Common myeloid progenitor, CD34-positive (primary cell): ENCODE results near the gene ANKRD44.

Experiments used
- CTCF ChIA-PET: fragments of 350-600 bp; sonication (Branson Sonifier 250); formaldehyde crosslinking; loops from one replicate; lab custom pipeline; 2021; ENCODE audit warnings: antibody characterized with exemption; lab: Charles Lee
- POLR2A ChIA-PET: fragments of 350-600 bp; sonication (Branson Sonifier 250); formaldehyde crosslinking; loops from one replicate; lab custom pipeline; 2021; ENCODE audit warnings: antibody characterized with exemption; lab: Charles Lee
- DNase-seq, 3 donors: peaks; one replicate each; pipeline versions ENCODE4 v3.0.0 to v3.0.0-alpha.2; 2013
- H3K27ac ChIP-seq, 2 experiments: 1 replicate in 1 of 2; 2 replicates in 1 of 2; pipeline ENCODE4 v1.7.0; 2013; ENCODE audit warnings: inconsistent platforms in 2 of 2, low read length in 2 of 2, mild to moderate bottlenecking in 2 of 2, low read depth in 1 of 2, moderate library complexity in 1 of 2; ENCODE audit not compliant: severe bottlenecking in 2 of 2, insufficient read depth in 1 of 2, poor library complexity in 1 of 2
- H3K27me3 ChIP-seq, 5 experiments: replicated peaks in 2 of 5; 1 replicate in 3 of 5; 2 replicates in 2 of 5; pipeline versions ENCODE4 v1.6.1 to v1.7.0; 2013; ENCODE audit warnings: low read length in 4 of 5, mild to moderate bottlenecking in 2 of 5, moderate library complexity in 2 of 5, inconsistent platforms in 1 of 5; ENCODE audit not compliant: insufficient read depth in 5 of 5, control insufficient read depth in 4 of 5
- H3K36me3 ChIP-seq, 4 experiments: 1 replicate in 2 of 4; 2 replicates in 2 of 4; pipeline versions ENCODE4 v1.6.1 to v1.7.0; 2013; ENCODE audit warnings: low read length in 3 of 4, control low read depth in 1 of 4, mild to moderate bottlenecking in 1 of 4; ENCODE audit not compliant: control insufficient read depth in 4 of 4, insufficient read depth in 4 of 4
- H3K4me1 ChIP-seq, 4 experiments: 1 replicate in 3 of 4; 2 replicates in 1 of 4; pipeline versions ENCODE4 v1.6.1 to v1.7.1; 2013; ENCODE audit warnings: low read length in 3 of 4, mild to moderate bottlenecking in 3 of 4, control low read depth in 1 of 4, inconsistent platforms in 1 of 4, moderate library complexity in 1 of 4; ENCODE audit not compliant: control insufficient read depth in 4 of 4, insufficient read depth in 4 of 4; ENCODE audit errors: control extremely low read depth in 1 of 4
- H3K4me3 ChIP-seq, 7 experiments: 1 replicate in 4 of 7; 2 replicates in 3 of 7; pipeline versions ENCODE4 v1.5.1 to v1.7.0; 2013; ENCODE audit warnings: mild to moderate bottlenecking in 7 of 7, low read length in 6 of 7, moderate library complexity in 6 of 7, inconsistent platforms in 2 of 7, low read depth in 2 of 7, control low read depth in 1 of 7; ENCODE audit not compliant: insufficient read depth in 4 of 7, control insufficient read depth in 1 of 7; ENCODE audit errors: extremely low read depth in 1 of 7
- H3K9me3 ChIP-seq, 5 experiments: 1 replicate in 4 of 5; 2 replicates in 1 of 5; pipeline versions ENCODE4 v1.6.1 to v1.7.1; 2013; ENCODE audit warnings: low read length in 4 of 5, mild to moderate bottlenecking in 2 of 5, inconsistent platforms in 1 of 5, low read depth in 1 of 5, moderate library complexity in 1 of 5; ENCODE audit not compliant: control insufficient read depth in 4 of 5, insufficient read depth in 2 of 5; ENCODE audit errors: control extremely low read depth in 1 of 5
- WGBS: methylation state at CpG from one replicate; pipeline ENCODE4 v1.1.5; 2013; ENCODE audit not compliant: insufficient coverage; 5-methylcytosine and 5-hydroxymethylcytosine counted together

The ANKRD44 gene

DNA sequence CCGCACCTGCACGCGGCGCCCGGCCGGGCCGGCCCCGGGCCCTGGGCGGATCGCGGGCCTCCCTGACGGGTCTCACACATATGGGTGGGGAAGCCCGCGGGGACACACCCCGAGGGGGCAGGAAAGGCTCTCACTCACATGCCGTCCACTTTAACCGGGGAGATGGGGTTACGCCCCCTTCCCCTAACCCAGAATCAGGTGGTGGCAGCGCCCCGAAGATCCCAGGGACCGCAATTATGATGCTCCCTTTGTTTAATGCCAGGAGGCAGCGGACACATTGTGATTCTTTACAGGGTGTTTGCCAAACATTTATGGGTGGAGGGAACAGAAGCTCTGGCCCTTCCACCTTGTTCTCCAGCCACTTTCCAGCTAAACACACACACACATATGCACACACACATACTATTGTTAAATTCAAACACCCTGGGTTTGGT lies 424 bp upstream of the ANKRD44 start:
- Histone ChIP-seq H3K4me3 (peak overlapping the region; percentile 44 to 89 (median 71)), H3K9me3 (no peaks in the 10 kb centered on the region), H3K4me1 (peaks cover 28 to 53% (median 46%) of the 10 kb centered on the region in 4 experiments), H3K27ac (peak overlapping the region in 1 of 2 experiments; percentile 19), H3K36me3 (no peaks in the 10 kb centered on the region), H3K27me3 (no peaks in the 10 kb centered on the region)
- ChIA-PET CTCF (interaction anchor here (0.7 to 6.8 kb wide), 21 partner anchors 16 to 300 kb away, joined by 3 to 66 read pairs (median 4); no protein-coding TSS in a partner anchor), POLR2A (no interaction called here)
- no peak for DNase-seq
- WGBS: 0% methylated on average over 18 of the region's 22 CpGs

DNA sequence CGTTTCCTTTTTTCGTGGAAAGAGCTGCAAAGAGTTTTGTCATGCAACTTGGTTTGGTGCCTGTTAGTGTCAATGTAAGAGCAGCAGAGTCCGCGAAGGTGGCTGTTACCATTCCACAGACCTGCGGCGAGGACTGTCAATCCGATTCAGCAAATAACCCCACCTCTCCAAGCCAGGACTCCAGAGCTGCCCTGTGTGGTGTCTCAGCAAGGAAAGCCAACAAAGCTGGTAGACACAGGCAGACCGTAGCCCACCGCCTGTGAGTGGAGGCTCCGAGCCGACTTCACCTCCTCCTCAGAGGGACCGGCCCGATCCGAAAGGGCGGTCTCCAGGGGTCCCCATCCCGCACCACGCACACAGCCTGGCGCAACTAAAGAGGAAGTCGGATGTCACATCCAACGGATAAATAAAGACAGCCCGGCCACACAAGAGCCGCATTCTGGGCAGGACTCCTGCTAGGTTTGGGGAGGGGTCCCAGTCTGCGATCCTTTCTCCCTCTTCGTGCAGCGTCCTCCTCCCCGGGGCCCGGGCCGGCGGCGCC lies 819 bp downstream of the ANKRD44 start:
- Histone ChIP-seq H3K4me3 (peak overlapping the region; percentile 68 to 90 (median 84)), H3K4me1 (peaks cover 36 to 65% (median 54%) of the 10 kb centered on the region in 4 experiments), H3K36me3 (no peaks in the 10 kb centered on the region), H3K27me3 (no peaks in the 10 kb centered on the region), H3K9me3 (no peaks in the 10 kb centered on the region), H3K27ac (peak overlapping the region; percentile 36 to 76)
- DNase-seq: peak in 2 of 3 donors; percentile 75 to 81
- 0% methylated on average over 19 of the region's 30 CpGs for WGBS
- ChIA-PET CTCF (interaction anchor here (1.0 to 6.8 kb wide), 13 partner anchors 14 to 228 kb away, joined by 3 to 66 read pairs (median 3); no protein-coding TSS in a partner anchor), POLR2A (no interaction called here)

DNA sequence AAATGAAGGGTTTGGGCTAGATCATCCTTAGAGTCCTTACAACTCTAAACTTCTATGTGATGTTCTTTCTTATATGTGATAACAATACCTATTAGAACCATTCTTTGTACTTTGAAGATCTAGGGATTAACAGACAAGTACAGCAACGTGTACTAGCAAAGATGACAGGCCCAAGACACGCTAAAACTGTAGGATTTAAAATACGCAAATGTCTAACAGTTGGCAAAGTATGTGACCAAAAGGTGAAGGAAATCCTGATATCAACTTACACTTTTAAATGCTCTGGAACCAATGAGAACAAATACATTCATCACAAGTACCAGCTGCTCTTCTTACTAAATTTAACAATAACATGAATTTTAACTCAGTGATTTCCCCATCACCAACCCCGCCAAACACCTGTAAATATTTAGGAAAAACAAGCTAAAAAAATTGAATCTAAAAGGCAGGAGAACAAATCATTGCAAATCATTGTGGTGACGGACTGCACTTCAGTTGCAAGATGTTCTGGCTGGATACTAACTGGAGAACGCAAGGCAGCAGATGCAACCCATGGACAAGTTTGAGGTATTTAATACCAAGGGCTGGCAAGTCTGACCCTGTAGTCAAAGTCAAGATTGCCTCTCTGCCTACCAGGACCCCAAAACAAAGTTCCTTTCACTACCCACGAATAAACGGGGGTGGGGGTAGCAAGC lies 1.4 kb downstream of the ANKRD44 start:
- ChIA-PET CTCF (interaction anchor here (0.9 to 6.8 kb wide), 18 partner anchors 9 to 195 kb away, joined by 3 to 66 read pairs (median 3); no protein-coding TSS in a partner anchor), POLR2A (no interaction called here)
- DNase-seq: peak in 2 of 3 donors; percentile 74 to 84
- Histone ChIP-seq H3K4me3 (peak overlapping the region; percentile 68 to 90 (median 84)), H3K4me1 (peaks cover 42 to 68% (median 60%) of the 10 kb centered on the region in 4 experiments), H3K36me3 (no peaks in the 10 kb centered on the region), H3K9me3 (no peaks in the 10 kb centered on the region), H3K27ac (peak overlapping the region; percentile 36 to 76), H3K27me3 (no peaks in the 10 kb centered on the region)
- WGBS: 50% methylated on average over 7 of the region's 8 CpGs

DNA sequence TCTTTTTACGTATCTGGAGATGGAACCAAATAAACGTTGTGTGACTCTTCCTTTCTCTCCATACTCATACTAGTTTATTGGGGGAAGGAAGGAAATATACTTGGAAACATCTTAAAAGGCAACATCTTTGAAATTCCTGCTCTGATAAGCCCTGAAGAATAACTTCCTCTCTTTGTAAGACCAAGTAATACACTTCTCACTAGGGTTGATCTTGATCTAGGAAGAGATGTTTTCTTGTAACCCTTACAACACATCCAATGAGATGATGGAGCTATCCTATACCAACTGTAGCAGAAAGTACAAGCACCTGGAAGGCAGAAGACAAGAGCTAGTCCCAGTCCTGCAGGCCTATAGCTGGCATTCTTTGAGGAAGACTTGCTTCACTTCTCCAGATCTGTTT lies 2.0 kb downstream of the ANKRD44 start:
- H3K4me3 ChIP-seq: peak overlapping the region in 6 of 7 experiments; percentile 35 to 90 (median 76)
- ChIA-PET POLR2A (interaction anchor here (0.6 kb wide), 1 partner anchor 1445 kb away, joined by 4 read pairs; no protein-coding TSS in a partner anchor), CTCF (interaction anchor here (0.9 to 6.8 kb wide), 17 partner anchors 9 to 194 kb away, joined by 3 to 66 read pairs (median 3); no protein-coding TSS in a partner anchor)
- DNase-seq: no peak
- H3K36me3 ChIP-seq: no peaks in the 10 kb centered on the region
- no peaks in the 10 kb centered on the region for H3K9me3 ChIP-seq
- H3K27ac ChIP-seq: peak overlapping the region in 1 of 2 experiments; percentile 73
- no CpG with 5 or more reads among the region's 2 CpGs for WGBS
- no peaks in the 10 kb centered on the region for H3K27me3 ChIP-seq
- peaks cover 42 to 68% (median 60%) of the 10 kb centered on the region in 4 experiments for H3K4me1 ChIP-seq

DNA sequence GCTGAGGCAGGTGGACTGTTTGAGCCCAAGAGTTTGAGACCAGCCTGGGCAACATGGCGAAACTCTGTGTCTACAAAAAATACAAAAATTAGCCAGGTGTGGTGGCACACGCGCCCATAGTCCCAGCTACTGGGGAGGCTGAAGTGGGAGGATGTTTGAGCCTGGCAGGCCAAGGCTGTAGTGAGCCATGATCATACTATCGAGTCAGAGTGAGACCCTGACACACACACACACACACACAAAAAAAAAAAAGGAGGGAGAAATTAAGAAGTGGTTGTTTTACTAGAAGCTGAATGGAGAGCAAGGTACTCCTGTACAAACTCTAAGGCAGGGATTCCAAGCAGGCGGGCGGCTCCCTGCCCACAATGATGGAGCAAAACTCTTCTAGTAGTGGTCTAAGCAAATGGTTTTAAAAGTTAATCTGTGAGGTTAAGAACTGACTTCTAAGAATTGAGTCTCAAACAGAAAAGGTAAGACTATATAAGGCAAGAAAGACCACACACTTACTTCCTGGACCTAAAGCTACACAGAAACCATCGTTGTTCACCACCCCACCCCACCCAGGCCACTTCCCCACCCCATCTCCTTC lies 2.6 kb downstream of the ANKRD44 start:
- Histone ChIP-seq H3K27ac (peak overlapping the region; percentile 48 to 73), H3K9me3 (no peaks in the 10 kb centered on the region), H3K27me3 (no peaks in the 10 kb centered on the region), H3K4me3 (peak overlapping the region in 5 of 7 experiments; percentile 25 to 47 (median 35)), H3K4me1 (peaks cover 42 to 68% (median 60%) of the 10 kb centered on the region in 4 experiments), H3K36me3 (no peaks in the 10 kb centered on the region)
- 44% methylated on average over 3 of the region's 7 CpGs for WGBS
- CTCF ChIA-PET: interaction anchor here (0.6 to 6.8 kb wide), 21 partner anchors 10 to 194 kb away, joined by 3 to 66 read pairs (median 4); no protein-coding TSS in a partner anchor
- POLR2A ChIA-PET: interaction anchor here (0.6 kb wide), 1 partner anchor 1445 kb away, joined by 4 read pairs; no protein-coding TSS in a partner anchor
- DNase-seq: peak in 2 of 3 donors; percentile 66 to 76

DNA sequence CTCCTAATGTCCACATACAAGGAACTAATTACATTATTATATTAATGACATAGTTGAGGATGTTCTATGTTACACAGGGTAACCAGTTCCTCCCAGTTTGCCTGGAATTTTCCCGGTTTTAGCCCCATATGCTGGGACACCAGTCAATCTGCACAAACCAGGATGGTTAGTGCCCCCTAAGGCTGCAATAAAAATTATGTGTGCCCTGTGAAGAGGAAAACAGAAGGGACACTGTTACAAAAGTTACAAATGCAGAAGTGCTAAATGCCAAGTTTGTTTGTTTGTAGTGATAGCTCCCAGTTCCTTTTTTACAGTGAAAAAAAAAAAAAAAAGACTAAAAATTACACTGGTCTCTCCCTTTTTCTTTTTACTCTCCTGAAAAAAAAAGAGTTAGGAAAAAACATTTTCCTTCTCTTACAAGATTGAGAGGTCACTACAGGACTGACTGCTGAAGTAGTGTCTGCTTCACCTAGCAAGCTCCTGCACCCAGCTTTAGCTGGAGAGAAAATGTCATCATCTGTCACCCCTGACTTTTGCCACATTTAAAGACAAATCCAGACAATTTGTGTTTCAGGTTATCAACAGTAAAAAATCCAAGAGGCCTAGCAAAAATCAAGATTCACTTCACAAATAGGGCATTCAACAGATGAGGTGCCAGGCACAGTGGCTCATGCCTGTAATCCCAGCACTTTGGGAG lies 3.2 kb downstream of the ANKRD44 start:
- Histone ChIP-seq H3K9me3 (no peaks in the 10 kb centered on the region), H3K27me3 (no peaks in the 10 kb centered on the region), H3K27ac (peak overlapping the region; percentile 48 to 73), H3K36me3 (no peaks in the 10 kb centered on the region), H3K4me3 (peak overlapping the region in 5 of 7 experiments; percentile 26 to 47 (median 37)), H3K4me1 (peaks cover 42 to 75% (median 62%) of the 10 kb centered on the region in 4 experiments)
- no CpG with 5 or more reads among the region's 1 CpG for WGBS
- POLR2A ChIA-PET: no interaction called here
- DNase-seq: peak; percentile 56 to 77 (median 73)
- CTCF ChIA-PET: interaction anchor here (0.6 to 6.8 kb wide), 15 partner anchors 10 to 193 kb away, joined by 3 to 66 read pairs (median 4); no protein-coding TSS in a partner anchor
